Vagina (tissue), 2 donors: Measurements from ENCODE around the gene DELE1. TPM values are rescaled to one million over a fixed set of nuclear protein-coding genes. Genes with fewer than 3 reads are reported as not detected.

Experiments used
- DNase-seq, 2 donors: peaks; one replicate each; pipeline ENCODE4 v3.0.0-alpha.2; 2017; ENCODE audit errors: extremely low spot score in 2 of 2
- H3K27ac ChIP-seq: fragments of 200-600 bp; sonication (generic); one replicate; pipeline ENCODE4 v1.5.1; 2019
- H3K27me3 ChIP-seq: fragments of 200-600 bp; sonication (generic); one replicate; pipeline ENCODE4 v1.5.1; 2019
- H3K36me3 ChIP-seq, 2 donors: fragments of 200-600 bp; sonication (generic); one replicate each; pipeline ENCODE4 v1.5.1; 2017 to 2019
- H3K4me1 ChIP-seq: fragments of 200-600 bp; sonication (generic); one replicate; pipeline ENCODE4 v1.5.1; 2019
- H3K4me3 ChIP-seq, 2 donors: fragments of 200-600 bp; sonication (generic); 1 replicate in 1 of 2; 2 replicates in 1 of 2; pipeline ENCODE4 v1.5.1; 2016 to 2019
- H3K9me3 ChIP-seq: fragments of 200-600 bp; sonication (generic); one replicate; pipeline ENCODE4 v1.5.1; 2019
- CTCF ChIP-seq, 3 experiments: fragments of 450-650 bp in 2 of 3; fragments of 200-600 bp in 1 of 3; sonication (generic) in 1 of 3; IDR thresholded peaks; one replicate each; pipeline ENCODE4 v1.5.1; 2017 to 2019; ENCODE audit warnings: antibody characterized with exemption in 3 of 3, mild to moderate bottlenecking in 2 of 3, moderate library complexity in 2 of 3
- POLR2A ChIP-seq, 2 donors: fragments of 450-650 bp; IDR thresholded peaks; one replicate each; pipeline ENCODE4 v1.6.1; 2017; ENCODE audit warnings: antibody characterized with exemption in 2 of 2, mild to moderate bottlenecking in 2 of 2, moderate library complexity in 2 of 2
- POLR2AphosphoS5 ChIP-seq, 2 donors: sonication (generic); formaldehyde crosslinking; IDR thresholded peaks; one replicate each; pipeline ENCODE4 v1.9.0; 2017; ENCODE audit warnings: antibody characterized with exemption in 2 of 2, mild to moderate bottlenecking in 2 of 2, low read depth in 1 of 2; ENCODE audit not compliant: insufficient read depth in 1 of 2
- intact Hi-C: fragments of 100-400 bp; cut with DNase I; formaldehyde crosslinking; loops from one replicate; pipeline ENCODE4 v1.15.1; 2023
- total RNA-seq: library from RNA; depleted of rRNA; stranded (reverse); fragments of >200 nt; gene quantifications from one replicate; pipeline ENCODE4 v1.2.3, GENCODE V29; 2016

DELE1 gene
- total RNA-seq, 1 donor from 2014 or later: 79.1 TPM

DNA sequence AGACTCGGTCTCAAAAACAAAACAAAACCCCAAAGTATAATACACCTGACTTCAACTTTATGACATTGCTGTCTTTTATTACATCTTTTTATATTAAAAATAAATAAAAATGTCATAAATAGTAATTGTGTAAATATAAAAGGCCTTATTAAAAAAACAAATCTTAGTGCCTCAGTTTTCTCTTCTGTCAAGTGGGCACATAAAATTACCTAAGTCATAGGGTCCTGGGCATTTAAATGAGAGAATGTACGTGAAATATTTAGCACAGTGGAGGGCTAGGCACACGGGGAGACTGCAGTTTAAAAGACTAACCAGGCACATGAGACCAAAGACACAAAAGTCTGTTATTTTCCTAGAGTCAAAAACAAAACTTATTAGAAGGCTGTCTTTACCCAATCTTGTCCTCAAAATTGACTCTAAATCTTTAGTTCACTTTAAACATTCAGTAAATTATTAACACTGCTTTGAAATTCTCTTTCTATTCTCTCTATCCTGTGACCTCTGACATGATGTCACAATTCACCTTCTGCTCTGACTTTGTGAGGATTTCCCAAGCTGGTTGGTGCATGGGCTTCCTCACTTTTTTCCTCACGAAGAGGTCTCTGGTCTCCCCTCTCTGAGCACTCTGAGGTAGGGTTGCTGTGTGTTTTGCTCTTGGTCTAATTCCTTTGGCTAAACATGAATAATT, 42.7 kb downstream of the DELE1 start:
- TF ChIP-seq POLR2AphosphoS5 (IDR thresholded peaks at IDR 0.05; ENCODE audit: insufficient read depth in 1 of 2, low read depth in 1 of 2): no peak
- TF ChIP-seq POLR2A (IDR thresholded peaks at IDR 0.05): no peak
- no peak for TF ChIP-seq CTCF (IDR thresholded peaks at IDR 0.05)
- no peaks in the 10 kb centered on the region for H3K36me3 ChIP-seq
- H3K27ac ChIP-seq: no peak overlapping the region
- intact Hi-C loops: loop anchor here (10.0 kb wide), 1 partner anchor 72 kb away; no protein-coding TSS in a partner anchor
- H3K4me3 ChIP-seq: no peak overlapping the region
- H3K9me3 ChIP-seq: no peaks in the 10 kb centered on the region
- no peaks in the 10 kb centered on the region for H3K27me3 ChIP-seq
- H3K4me1 ChIP-seq: peaks cover 21% of the 10 kb centered on the region
- no peak for DNase-seq

GRCh38 chr5:141966963-141967333, 43.3 kb downstream of the DELE1 start:
- H3K4me3 ChIP-seq: no peak overlapping the region
- intact Hi-C loops: loop anchor here (10.0 kb wide), 1 partner anchor 72 kb away; no protein-coding TSS in a partner anchor

DNA sequence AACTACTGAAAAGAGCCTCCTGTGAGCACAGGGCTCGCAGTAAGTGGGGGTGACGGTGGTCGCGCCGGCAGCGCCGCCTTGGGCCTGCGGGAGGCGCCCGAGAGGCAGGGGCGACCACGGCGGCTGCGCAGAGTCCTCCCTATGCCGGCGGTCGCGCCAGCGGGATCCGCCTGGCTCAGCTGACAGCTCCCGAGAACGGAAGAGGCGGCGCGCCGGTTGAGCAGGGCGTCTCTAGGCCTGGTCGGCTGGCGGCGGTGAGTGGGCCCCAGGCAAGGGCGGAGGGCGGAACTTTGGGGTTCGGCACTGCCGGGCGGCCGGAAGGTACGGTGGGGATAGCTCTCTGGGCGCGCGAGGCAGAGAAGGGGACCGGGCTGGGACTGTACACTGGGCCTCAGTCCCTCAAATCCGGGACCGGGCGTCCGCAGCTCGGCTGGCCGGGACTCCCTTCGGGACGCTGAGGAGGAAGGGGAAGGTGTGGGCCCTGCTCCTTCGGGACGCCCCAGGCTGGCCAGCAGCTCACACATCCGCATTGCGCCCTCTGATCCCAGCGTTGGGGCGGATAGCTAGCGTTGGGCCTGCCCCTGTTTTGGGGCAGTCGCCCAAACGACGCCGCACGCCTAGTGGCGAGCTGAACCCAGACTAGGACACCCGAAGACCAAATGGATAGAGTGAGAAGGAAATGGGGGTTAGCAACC, 45.4 kb downstream of the DELE1 start, which contains the start of gene RNF14:
RNF14 (plus strand) TSS at position 192 of the 695 bp plus-strand sequence. CDS start 4,484 bp downstream, outside the sequence.
- Histone ChIP-seq H3K27me3 (no peaks in the 10 kb centered on the region), H3K4me3 (peak within 1 kb of the TSS; percentile 72 to 84), H3K4me1 (peaks cover 25% of the 10 kb centered on the region), H3K27ac (peak within 1 kb of the TSS; percentile 96), H3K9me3 (no peaks in the 10 kb centered on the region), H3K36me3 (peaks cover 0 to 7% of the 10 kb centered on the region in 2 donors)
- DNase-seq: no peak
- intact Hi-C loops: loop anchor here (10.0 kb wide), 1 partner anchor 74 kb away; no protein-coding TSS in a partner anchor
- TF ChIP-seq POLR2AphosphoS5 (IDR thresholded peaks at IDR 0.05; ENCODE audit: insufficient read depth in 1 of 2, low read depth in 1 of 2) (peak; percentile 87 to 97), POLR2A (IDR thresholded peaks at IDR 0.05) (peak in 1 of 2 donors; percentile 83), CTCF (IDR thresholded peaks at IDR 0.05) (peak; percentile 78 to 98 (median 84))

More at GRCh38 chr5:141966963-141967333, 43.3 kb downstream of the DELE1 start:
- no peak overlapping the region for H3K27ac ChIP-seq
- H3K9me3 ChIP-seq: no peaks in the 10 kb centered on the region
- no peak for TF ChIP-seq POLR2AphosphoS5 (IDR thresholded peaks at IDR 0.05; ENCODE audit: insufficient read depth in 1 of 2, low read depth in 1 of 2)
- no peak for TF ChIP-seq POLR2A (IDR thresholded peaks at IDR 0.05)
- no peak for TF ChIP-seq CTCF (IDR thresholded peaks at IDR 0.05)
- peaks cover 21% of the 10 kb centered on the region for H3K4me1 ChIP-seq
- no peak for DNase-seq
- no peaks in the 10 kb centered on the region for H3K27me3 ChIP-seq
- no peaks in the 10 kb centered on the region for H3K36me3 ChIP-seq

GRCh38 chr5:141969783-141970771, 46.4 kb downstream of the DELE1 start:
- peak overlapping the region; percentile 72 to 84 for H3K4me3 ChIP-seq
- DNase-seq: no peak
- no peaks in the 10 kb centered on the region for H3K27me3 ChIP-seq
- no peak for TF ChIP-seq POLR2AphosphoS5 (IDR thresholded peaks at IDR 0.05; ENCODE audit: insufficient read depth in 1 of 2, low read depth in 1 of 2)
- peak in 1 of 3 experiments; percentile 4 for TF ChIP-seq CTCF (IDR thresholded peaks at IDR 0.05)
- H3K9me3 ChIP-seq: no peaks in the 10 kb centered on the region
- peak overlapping the region; percentile 96 for H3K27ac ChIP-seq
- intact Hi-C loops: loop anchor here (10.0 kb wide), 1 partner anchor 75 kb away; no protein-coding TSS in a partner anchor
- peaks cover 32% of the 10 kb centered on the region for H3K4me1 ChIP-seq
- H3K36me3 ChIP-seq: peaks cover 0 to 17% of the 10 kb centered on the region in 2 donors
